CD1c-positive myeloid dendritic cell (primary cell): ENCODE measurements around the gene AATK.

Experiments used
- DNase-seq: peaks from one replicate; pipeline ENCODE4 v3.0.0-alpha.2; 2016; ENCODE audit errors: extremely low spot score

Gene AATK

DNA sequence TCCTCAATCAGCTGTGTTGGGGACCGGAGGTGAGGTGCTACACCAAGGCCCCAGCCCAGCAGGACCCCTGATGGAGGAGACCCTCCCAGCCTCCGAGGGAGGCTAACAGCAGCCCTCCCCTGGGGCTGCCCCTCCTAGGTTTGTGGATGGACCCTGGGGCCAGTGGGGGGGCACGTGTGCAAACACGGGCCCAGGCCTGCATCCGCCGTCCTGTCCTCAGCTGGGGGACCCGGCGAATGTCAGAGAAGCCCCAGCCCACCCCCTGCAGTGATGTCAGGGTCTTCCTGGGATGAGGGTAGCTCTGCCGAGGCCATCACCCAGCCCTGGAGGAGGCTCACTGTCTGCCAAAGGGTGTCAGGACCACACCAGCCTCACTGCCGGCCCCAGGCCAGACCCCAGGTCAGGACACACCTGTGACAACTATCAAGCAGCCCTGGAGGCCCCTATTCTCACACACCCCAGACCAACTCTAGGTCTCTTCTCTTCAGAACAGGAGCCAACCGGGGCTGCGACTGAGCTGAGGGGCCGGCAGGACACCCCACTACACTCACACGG, 30.0 kb upstream of the AATK start:
- DNase-seq: no peak

DNA sequence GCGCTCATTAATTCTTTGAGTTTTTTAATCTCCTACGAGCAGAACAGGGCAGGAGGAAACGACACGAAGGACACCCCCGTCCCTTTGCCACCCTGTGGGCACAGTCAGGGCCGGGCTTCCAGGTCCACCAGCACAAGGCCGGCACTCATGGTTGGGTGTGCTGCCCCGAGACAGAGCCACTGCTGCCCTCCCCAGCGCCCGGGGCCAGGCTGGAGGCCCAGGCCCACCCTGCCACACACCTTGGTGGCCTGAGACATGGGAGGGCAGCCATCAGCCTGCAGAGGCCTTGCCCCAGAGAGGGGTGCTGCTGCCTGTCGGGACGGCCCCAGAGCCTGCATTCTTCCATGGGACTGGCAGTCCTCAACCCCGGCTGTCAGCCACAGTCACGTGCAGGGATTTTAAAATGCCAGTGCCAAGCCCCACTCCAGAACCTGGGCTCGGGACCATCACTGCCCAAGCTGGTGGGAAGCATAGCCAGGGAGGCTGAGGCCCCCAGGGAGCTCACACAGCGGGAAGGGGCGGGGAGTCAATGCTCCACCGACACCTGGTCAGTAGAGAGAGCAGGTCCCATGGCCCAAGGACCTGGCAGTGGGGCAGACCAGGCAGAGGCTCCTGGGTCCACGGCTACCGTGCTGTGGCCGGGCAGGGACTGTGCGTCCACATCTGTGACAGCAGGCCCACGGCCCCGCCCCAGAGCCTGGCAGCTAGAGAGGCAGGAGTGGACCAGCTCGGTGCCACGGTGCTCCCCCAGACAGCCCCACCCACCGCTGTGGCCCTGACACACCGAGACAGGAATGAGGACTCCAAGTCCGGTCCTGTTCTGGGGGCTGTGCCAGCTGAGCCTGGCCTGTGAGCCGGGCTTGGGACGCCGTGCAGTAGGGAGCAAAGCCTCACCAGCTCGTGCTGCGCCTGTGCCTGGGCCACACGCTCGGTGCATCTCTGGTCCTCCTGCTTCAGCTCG, 29.2 kb upstream of the AATK start:
- no peak for DNase-seq

DNA sequence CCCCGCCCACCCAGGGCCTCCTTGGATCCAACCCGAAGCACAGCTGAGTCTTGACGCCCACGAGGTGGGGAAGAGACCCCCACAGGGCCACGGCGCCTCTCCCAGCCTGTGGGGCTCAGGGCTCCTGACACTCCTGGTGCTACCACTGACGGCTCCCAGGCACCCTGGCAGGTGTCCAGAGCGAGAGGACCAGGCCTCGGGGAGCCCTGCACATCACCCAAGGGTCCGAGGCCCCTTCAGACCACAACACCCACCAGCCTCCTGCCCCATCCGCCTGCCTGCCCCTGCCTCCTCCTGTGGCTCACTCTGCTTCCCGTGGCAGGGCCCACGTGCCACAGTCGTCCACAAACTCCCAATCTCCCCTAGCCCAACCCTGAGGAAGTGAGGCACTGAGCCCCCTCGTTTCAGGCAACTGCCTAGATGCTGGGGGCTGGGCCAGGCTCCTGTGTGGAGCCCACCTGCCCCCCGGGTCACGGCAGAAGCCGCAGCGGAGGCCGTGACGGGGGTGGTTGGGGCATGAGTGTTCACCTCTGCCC, 28.3 kb upstream of the AATK start:
- DNase-seq: no peak

DNA sequence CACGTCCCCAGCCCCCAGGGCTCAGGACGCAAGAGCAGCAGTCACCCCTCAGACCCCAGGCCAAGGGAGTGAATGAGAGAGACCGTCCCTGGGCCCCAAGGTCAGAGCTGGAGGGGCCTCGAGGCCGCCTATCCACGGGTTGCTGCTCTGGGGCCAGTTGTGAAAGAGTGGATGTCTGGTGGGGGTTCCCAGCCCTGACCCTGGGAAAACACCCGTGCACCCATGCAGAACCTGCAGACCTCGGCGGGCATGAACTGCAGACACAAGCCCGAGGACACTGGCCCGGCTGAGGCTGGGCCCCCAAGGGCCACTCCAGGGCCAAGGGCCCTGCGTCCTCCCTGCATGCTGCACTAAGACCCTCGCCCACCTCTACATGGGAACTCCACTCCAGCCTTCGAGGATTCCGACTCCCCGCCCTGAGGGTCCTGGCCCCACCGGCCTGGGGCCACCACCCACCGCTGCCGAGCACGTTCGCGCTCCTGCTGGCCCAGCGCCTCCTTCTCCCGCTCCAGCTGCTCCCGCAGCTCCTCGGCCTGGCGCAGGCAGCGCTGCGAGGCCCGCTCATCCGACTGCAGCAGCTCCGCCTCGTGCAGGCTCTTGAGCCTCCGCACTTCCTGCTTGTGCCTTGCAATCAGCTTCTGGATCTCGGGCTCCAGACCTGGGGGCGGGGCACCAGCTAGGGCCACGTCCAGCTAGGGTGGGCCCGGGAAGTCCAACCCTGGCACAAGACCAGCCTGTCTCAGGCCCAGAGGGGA, 27.6 kb upstream of the AATK start:
- DNase-seq: no peak

DNA sequence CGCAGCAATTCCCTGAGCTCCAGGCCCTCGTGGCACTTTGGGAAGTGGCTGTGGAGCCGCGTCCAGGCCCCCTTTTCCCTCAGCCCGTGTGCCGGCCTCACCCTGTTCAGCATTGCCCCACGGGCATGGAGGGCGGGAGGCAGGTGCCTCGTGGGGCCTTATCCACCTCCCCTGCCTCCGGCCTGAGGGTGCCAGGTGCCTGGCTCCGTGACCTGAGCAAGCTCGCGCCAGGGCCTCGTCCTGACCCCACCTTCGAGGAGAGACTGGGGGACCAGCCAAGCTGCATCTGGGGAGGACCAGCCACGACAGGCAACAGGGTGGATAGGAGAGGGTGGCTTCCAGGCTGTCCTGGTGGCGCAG, 27.0 kb upstream of the AATK start:
- DNase-seq: no peak

DNA sequence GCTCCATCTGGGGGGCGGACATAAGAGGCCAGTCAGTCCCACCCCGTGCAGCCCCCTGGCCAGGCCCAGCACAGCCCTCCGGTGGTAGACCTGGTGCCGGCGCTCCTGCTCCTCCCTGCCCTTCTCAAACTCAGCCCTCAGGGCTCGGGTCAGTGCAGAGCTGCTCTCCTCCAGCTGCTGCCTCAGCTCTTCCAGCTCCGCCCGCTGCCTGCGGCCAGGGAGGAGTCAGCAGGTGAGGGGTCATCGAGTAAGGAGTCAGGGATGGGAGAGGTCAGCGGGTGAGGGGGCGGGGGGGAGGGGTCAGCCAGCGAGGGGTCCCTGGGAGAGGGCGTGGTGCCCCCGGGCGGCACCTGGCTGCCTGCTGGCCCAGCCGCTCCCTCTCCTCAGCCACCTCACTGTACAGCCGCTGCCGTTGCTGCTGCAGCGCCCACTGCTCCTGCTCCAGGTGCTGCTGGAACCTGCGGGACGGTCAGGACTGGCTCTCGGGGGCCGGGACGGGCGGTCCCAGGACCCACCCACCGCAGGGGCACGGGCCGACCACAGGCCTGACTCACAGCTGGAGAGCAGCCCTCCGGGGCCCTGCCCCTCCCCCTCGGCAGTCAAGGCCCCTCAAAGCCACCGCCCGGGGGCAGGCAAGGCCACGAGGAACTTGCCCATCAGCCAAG, 26.5 kb upstream of the AATK start:
- no peak for DNase-seq

DNA sequence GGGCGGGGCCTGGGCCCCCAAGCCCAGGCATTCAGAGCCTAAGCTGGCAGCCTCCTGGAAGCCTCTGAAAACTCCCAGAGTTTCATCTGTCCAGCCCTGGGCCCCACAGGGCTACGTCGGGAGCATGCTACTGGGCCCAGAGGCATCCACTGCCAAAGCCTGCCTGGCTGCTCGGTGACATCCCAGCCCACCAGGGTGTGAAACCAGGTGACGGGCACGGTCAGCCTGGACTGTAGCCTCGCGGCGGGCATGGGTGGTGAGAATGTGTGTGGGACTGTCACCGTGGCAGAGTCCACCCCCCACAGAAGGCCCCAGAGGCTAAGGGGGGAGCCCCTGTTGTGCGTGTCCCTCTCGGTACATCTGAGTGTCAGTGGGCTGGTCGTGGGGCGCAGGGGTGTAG, 25.6 kb upstream of the AATK start:
- DNase-seq: no peak

DNA sequence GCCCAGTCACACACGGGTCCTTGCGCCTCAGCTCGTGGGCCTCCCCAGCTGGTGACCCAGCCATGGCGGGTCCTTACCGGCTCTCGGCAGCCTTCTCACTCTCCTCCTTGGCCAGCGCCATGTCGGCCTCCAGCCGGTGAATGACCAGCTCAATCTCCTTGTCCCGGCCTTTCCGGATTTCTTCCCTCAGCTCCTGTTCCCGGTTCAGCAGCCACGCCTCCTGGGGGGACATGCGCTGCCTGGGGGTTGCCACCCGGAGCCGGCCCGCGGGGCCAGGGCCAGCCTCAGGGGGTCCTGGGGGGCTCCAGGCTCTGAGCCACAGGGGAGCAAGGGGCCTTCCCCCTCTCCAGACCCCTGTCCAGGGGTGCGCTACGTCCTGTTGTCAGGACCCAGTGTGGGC, 25.1 kb upstream of the AATK start:
- no peak for DNase-seq

DNA sequence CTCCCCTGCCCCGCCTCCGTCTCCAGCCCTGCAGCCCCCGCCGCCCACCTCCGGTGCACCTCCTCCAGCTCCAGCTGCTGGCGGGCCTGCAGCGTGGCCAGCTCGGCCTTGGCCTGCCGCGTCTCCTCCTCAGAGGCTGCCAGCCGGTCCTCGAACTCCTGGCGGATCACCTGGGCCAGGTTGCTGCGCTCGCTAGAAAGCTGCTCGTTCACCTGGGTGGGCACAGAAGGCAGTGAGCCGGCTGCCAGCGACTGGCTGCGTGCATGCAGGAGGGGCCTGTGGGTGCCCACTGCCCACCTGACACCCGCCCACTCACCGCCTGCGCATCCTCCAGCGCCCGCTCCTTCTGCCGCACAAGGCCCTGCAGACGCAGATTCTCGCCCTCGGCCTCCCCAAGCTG, 24.6 kb upstream of the AATK start:
- DNase-seq: no peak

DNA sequence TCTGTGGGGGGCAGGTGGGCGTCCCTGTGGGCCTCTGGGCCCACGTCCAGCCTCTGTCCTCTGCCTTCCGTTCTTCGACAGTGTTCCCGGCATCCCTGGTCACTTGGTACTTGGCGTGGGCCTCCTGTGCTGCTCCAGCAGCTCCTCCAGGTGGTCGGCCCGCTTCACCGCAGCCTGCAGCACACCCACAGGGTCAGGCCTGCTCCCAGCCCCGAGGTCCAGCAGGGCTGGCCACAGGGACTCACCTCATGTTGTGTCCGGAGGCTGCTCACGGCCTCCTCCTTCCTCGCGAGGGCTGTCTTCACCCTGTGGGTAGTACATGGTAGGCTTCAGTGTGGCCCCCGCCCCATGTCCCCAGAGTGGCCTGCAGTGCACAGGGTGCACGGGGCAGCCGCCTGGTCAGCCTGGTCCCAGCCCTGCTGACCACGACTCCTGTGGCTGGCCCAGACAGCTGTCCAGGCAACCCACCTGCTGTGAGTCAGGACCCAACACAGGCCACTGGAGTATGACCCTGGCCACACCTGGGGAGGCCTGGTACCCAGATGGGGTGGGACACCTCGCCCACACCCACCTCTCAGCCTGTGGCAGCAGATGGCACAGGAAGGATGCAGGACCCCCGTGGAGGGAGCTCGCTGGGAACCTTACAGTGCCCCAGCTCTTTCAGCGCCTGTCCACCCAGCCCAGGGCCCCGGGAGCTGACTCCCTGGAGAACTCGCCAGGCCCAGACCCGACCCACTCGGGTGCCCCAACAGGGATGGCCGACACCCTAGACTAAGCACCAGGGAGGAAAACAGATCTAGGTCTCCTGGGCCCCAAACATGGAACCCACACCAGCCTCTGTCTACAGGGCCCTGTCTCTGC, 23.9 kb upstream of the AATK start:
- no peak for DNase-seq

DNA sequence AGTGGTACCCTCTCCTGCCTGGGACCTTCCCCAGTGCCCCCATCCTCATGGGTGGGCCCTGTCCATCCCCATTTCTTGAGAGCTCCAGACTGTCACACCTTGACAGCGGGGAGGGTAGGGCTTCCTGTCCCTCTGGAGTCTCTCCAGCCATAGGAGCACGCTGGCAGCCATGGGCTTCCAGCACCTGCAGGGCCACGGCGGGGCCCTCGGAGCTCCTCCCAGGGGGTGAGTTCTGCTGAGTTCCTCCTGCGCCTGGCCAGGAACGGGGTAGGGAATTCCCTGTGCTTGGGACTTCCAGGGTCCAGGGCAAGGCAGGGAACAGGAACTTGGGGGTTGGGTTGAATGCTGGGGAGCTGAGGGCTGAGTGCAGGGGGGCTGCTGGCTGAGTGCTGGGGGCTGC, 23.0 kb upstream of the AATK start:
- no peak for DNase-seq

DNA sequence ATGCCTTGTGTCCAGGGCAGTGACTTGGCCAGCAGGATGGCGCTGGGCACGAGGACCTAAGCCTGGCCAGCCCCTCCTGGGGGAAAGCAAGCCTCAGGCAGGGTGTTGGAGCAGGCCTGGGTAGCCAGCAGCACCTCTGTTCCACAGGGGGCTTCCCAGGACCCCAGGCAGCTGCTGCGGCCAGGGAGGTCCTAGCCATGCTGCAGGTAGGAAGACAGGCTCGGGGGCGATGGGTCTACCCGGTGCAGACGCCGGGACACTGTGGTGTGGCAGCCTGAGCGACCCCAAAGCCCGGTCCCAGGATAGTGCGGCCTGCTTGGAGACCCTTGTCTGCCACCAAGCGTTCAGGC, 22.4 kb upstream of the AATK start:
- no peak for DNase-seq

DNA sequence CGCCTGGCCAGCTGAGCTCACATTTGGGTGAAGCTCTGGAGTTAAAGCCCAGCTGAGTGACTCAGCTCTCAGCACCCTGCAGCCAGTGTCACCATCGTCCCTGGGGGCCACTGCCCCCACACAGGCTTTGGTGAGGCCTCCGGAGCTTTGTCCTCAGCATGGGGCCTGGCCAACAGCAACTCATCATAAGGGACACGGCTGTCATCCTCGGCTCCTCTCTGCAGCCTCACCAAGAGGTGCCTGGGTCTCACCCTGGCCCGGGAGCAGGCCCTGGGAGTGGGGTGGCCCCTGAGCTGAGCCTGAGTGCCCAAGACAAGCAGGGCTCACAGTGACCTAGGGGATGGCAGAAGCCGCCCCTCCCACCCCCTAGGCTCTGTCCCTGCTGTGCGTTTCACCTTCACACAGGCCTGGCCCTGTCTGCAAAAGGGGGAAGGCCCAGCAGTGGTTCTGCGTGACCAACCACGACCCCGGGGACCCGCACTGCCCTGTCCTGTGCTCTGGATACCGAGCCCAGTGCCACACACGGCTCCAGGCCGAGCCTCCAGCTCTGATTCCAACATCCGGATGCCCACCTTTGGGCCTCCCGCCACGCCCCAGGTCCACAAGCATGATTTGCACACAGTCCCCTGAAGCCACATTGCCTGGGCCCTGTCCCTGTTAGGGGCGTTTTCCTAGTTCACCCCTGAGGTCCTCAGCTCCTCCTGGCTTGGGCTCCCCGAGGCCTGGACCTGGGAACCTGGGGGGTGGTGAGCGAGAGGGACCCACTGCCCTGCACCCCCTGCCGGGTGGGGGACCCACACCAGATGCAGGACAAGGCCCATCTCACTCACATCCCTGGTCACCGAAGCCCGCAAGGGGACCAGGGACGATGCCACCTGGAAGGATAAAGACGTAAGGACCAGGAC, 21.8 kb upstream of the AATK start:
- no peak for DNase-seq

DNA sequence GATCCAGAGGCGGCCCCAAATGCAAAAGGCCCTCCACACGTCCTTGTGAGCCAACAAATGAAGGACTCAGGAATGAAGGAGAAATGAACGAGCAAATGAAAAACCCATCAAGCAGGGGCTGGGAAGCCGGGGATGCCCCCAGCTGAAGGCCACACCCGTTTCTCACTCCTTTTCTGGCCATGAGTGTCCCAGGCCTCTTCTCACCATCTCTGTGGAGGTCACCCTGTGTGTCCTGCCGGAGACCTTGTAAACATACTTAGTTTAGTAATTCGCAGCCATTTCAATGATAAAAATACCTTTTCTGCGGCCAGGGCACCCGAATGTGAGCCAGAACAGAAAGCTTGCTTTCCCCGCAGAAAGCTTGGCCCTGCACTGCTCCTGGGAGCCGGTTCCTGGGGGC, 21.1 kb upstream of the AATK start:
- no peak for DNase-seq

DNA sequence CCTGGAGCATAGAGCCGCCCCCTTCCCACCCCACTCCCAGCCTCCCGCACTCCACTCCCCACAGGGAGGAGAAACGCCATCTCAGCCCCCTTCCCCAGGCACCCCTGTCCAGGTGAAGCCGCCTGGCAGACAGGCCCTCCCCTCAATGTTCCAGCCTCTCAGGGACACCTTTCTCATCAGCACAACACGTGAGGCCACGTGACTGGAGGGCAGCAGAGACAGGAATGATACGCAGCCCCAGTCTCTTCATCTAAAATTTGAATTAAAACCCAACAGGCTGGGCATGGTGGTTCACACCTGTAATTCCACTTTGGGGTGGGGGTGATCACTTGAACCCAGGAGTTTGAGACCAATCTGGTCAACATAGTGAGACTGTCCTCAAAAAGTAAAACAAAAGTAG, 20.2 kb upstream of the AATK start:
- no peak for DNase-seq

DNA sequence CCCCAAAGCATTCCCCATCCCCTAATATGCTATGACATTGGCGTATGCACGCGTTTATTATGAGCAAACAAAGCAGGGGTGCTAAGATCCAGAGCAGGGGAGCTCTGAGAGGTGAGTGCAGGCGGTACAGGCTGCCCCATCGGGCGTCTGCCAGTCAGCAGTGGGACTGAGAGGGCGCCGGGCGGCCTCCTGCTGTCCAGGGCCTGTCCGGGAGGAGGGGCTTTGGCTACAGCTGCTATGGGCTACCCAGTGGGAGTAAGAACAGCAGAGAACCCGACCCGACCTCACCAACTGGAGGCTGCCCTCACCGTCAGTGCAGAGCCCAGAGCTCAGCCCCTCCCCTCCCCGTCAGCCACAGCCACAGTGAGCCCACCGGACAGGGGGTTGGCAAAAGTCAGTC, 18.5 kb upstream of the AATK start:
- no peak for DNase-seq

DNA sequence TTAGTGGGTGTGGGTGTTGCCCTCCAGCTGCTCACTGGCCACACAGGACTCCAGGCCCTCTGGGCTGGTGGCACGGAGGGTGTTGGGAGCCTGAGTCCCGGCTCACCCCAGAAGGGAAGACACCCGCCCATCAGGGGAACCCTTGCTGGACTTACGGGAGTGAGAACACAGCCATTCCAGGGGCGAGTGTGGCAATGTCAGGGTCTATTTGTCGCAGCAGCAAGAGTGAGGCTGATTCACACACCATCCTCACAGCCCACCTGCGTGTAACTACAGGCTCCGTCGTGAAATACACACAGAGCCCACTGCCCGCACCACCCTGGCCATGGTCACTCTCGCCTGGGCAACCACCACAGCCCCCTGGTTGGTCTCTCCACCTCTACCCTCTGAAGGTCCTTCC, 17.8 kb upstream of the AATK start:
- DNase-seq: no peak

DNA sequence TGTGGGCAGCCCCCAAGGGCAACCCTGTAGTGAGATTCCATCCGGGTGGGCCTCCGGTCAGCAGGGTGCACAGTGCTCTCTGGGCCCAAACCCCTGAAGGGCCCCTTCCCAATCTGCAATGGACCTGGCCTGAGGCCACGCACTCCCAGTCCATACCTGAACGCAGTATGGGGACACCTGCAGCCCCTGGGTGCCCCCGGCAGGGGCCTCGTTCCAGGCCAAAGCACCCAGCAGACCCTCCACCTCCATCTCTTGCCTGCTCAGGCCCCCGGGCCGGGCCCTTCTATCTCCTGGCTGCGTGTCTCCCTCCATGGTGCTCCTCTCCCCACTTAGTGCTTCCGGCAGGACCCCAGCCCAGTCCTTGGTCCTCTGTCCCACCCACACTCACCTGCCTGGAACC, 17.3 kb upstream of the AATK start:
- DNase-seq: no peak

DNA sequence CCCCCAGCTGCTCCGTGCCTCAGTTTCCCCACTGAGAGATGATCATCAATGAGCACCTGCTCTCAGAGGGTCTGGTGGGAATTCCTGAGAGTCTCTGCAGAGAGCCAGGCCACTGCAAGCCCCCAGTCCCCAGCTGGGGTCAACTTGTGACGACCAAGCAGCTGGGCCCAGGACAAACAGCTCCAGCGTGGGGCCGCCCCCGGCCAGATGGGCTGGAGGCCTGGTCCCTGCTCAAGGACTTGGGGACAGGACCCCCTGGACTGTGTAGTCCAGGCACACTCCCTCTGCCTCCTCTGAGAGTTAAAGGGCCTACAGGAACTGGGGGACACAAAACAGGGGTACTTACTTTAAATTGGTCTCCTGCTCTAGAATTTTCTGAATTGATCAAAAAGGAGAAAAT, 16.6 kb upstream of the AATK start:
- no peak for DNase-seq

DNA sequence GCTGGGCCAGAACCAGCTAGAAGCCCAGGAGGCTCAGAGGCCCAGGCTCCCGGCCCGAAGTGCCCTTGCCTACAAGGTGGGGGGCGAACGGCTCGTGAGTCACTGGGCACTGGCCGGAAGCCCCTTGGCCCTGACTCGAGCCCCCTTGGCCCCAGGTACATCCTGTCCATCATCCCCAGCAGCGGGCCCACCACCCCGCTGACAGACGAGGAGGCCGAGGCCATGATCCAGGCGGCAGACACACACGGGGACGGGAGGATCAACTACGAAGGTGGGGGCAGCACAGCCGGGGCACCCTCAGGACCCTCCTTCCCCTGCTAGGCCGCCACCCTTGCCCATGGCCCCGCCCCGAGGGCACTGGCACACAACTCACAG, 15.8 kb upstream of the AATK start:
- no peak for DNase-seq
